K562 (cell line): ENCODE data around the gene NUAK1. TPM values are rescaled to one million over a fixed set of nuclear protein-coding genes. Genes with fewer than 3 reads are reported as not detected.

Experiments
- POLR2H ChIP-seq: IDR thresholded peaks from 2 replicates; pipeline ENCODE4 v1.6.1; 2016; ENCODE audit warnings: missing genetic modification characterization, low read depth, mild to moderate bottlenecking, control low read depth, missing compliant biosample characterization, moderate library complexity
- SAFB ChIP-seq: fragments of 200-400 bp; formaldehyde crosslinking; IDR thresholded peaks from 2 replicates; pipeline ENCODE4 v1.6.1; 2017; ENCODE audit warnings: low read depth, low read length, borderline replicate concordance
- SETDB1 ChIP-seq: IDR thresholded peaks from one replicate; pipeline ENCODE4 v1.6.1; 2012; ENCODE audit warnings: low read length, control low read depth, inconsistent platforms
- ZNF318 ChIP-seq, 2 experiments: fragments of 450-650 bp; IDR thresholded peaks; 2 replicates each; pipeline ENCODE4 v1.6.1; 2016; ENCODE audit warnings: mild to moderate bottlenecking in 2 of 2, borderline replicate concordance in 1 of 2, low read depth in 1 of 2, moderate library complexity in 1 of 2
- polyA plus RNA-seq, 8 experiments: library from polyadenylated mRNA; depleted of rRNA in 4 of 8; stranded (reverse) in 5 of 8; unstranded in 3 of 8; fragments of >200 nt; fragmentation: Nextera tagmentation in 2 of 8; fragmentation: Illumina TruSeq in 1 of 8; extraction: Ambion mirVana in 2 of 8; extraction: Trizol in 1 of 8; gene quantifications; 2 replicates each; pipeline versions ENCODE4 v1.2.1 to v1.2.3, GENCODE V29; 2011 to 2014; ENCODE audit warnings: inconsistent platforms in 1 of 8, missing spikeins in 1 of 8
- total RNA-seq, 7 experiments: library from RNA; depleted of rRNA in 6 of 7; stranded (reverse); fragments of >200 nt in 6 of 7; fragmentation: Illumina TruSeq in 2 of 7; extraction: Trizol in 2 of 7; gene quantifications; 2 replicates each; pipeline versions ENCODE4 v1.2.1 to v1.2.3, GENCODE V29; 2011 to 2021; ENCODE audit warnings: low replicate concordance in 1 of 7
- TF ChIP-seq, protein P1 (sequence below): fragments of 250-450 bp; sonication (Bioruptor Pico); IDR thresholded peaks from 2 replicates; pipeline ENCODE4 v1.4.0; 2020; ENCODE audit warnings: mild to moderate bottlenecking, moderate library complexity, borderline replicate concordance

NUAK1 gene
- total and polyA plus RNA-seq, 9 of the 15 experiments (the other 6 are each of a cell fraction or from before 2014, with no cell fraction given): 0.02 TPM; not detected in 8

DNA sequence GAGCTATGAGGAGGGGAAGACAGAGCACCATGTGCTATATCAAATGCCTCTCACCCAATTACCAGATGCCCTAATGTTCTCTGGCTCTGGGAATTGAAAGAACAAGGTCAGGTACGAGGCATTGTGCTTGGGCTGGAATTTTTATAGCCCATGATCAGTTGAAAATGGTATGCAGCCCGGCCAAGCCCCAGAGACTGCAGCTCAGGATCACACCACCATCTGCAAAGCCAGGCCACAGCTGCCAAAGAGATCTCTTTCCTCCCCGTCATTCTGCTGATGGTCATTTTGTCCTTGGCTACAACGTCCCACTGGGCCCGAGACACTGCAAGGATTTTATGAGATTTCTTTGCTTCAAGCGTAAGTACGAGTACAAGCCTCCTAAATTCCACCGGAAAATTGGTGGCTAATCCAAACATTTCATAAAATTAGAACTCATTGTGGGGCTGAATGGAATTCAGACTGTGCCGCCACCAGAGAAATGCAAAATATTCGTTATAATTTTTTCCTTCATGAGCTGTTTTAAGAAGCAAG, 15.1 kb downstream of the NUAK1 start (continued):
- TF ChIP-seq, protein P1, sequence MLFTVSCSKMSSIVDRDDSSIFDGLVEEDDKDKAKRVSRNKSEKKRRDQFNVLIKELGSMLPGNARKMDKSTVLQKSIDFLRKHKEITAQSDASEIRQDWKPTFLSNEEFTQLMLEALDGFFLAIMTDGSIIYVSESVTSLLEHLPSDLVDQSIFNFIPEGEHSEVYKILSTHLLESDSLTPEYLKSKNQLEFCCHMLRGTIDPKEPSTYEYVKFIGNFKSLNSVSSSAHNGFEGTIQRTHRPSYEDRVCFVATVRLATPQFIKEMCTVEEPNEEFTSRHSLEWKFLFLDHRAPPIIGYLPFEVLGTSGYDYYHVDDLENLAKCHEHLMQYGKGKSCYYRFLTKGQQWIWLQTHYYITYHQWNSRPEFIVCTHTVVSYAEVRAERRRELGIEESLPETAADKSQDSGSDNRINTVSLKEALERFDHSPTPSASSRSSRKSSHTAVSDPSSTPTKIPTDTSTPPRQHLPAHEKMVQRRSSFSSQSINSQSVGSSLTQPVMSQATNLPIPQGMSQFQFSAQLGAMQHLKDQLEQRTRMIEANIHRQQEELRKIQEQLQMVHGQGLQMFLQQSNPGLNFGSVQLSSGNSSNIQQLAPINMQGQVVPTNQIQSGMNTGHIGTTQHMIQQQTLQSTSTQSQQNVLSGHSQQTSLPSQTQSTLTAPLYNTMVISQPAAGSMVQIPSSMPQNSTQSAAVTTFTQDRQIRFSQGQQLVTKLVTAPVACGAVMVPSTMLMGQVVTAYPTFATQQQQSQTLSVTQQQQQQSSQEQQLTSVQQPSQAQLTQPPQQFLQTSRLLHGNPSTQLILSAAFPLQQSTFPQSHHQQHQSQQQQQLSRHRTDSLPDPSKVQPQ (CRISPR knock-in tag): no peak
- TF ChIP-seq ZNF318 (IDR thresholded peaks at IDR 0.05; ENCODE audit: borderline replicate concordance in 1 of 2, low read depth in 1 of 2) (no peak), SETDB1 (no peak), POLR2H (tag) (no peak), SAFB (no peak)
